GM19238 (cell line): Measurements from ENCODE around the gene ZNF429.
"Not testable (repeated sequence)": the region's sequence is repeated elsewhere in the genome, so short reads cannot be mapped to it uniquely, and the experiment has no call there.

ENCODE experiments used
- DNase-seq: peaks from one replicate; pipeline ENCODE4 v3.0.0; 2011; ENCODE audit warnings: low spot score; ENCODE audit not compliant: insufficient read length

ZNF429 gene

DNA sequence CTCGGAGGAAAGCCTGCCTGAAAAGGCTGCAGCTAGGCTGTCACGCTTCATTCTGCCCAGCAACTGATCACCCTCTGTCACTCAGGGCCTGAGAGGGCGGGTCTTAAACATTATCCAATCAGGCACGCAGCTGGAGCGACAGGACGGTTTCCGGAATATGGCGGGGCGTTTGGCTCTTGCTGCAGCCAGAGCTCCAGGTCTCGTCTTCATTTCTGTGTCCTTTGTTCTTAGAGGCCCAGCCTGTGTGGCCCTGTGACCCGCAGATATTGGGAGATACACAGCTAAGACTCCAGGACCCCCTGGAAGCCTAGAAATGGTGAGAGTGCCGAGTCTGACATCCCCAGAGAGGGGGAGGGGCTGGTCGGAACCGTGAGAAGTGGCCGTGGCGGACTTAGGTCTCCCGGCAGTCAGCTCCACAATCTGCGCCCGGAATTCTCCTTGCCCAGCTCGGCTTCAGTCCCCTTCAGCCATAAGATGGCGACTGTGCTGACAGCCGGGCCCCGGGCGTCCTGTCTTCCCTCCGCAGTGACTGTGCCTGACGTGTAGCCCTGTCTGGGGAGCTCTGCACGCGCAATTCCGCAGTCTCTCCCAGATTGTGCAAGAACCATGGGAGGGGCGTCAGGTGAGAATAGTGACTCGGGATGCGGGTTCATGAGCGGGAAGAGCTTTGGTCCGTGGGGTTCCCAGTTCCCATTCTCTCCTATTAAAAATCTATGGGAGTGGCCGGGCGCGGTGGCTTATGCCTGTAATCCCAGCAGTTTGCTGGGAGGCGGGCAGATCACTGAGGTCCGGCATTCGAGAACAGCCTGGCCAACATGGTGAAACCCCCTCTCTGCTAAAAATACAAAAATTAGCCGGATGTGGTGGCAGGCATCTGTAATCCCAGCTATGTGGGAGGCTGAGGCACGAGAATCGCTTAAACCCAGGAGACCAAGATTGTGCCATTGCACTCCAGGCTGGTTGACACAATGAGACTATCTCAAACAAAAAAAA is at the start of gene ZNF429:
TSS of gene ZNF429 (plus strand) at position 144 of the 993 bp plus-strand sequence. CDS start at position 314, 170 bp downstream.
- peak; percentile 85 for DNase-seq

DNA sequence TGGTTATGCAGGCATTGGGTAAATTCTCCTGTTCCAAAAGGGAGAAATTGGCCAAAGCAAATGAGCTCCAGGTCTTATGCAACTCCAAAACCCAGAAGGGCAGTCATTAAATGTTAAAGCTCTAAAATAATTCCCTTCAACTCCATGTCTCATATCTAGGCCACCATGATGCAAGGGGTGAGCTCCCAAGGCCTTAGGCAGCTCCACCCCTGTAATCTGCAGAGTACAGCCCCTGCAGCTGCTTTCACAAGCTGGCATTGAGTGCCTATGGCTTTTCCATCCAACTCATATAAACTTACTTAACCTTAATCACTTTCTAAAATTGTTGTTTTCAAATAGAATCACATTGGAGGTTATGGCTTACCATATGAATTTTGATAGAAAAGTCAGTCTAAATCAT is 44.7 kb upstream of the ZNF429 start:
- no peak for DNase-seq

DNA sequence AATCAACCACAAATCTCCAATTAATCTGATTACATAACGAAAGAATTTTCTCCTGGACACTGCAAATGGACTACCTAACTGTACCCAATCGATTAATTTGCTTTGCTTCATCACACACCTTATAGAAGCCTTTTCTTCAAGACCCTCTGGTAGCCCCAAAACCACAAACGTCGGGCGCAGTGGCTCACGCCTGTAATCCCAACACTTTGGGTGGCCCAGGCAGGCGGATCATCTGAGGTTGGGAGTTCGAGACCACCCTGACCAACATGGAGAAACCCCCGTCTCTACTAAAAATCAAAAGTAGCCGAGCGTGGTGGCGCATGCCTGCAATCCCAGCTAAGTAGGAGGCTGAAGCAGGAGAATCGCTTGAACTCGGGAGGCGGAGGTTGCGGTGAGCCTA is 42.9 kb upstream of the ZNF429 start:
- no peak for DNase-seq

DNA sequence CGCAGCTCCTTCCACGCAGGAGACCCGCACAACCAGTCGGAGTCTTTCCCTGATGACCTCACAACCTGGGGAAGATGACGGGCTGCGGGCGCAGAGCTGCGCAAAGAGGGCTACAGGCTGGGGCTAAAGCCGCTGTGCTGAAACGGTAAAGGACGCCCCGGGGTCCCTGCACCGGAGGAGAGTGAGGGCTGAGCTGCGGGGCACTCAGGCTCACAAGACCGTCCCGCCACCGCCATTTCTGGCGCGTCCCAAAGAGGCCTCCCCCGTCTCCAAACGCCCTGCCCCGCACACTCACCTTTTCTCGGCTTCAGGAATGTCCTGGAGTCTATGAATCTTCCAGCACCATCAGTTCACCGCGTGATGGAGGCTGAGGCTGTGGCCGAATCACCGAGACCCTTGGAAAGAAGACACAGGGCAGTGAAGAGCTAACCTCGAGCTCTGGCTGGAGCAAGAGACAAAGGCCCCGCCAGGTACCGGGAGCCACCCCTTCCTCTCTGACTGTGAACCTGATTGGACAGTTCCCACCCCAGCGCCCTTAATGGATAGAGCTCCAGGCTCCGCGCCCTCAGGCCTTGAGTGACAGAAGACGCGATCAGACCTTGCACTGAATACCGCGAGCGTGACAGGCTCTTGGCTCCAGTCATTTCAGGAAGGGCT is 41.8 kb upstream of the ZNF429 start:
- DNase-seq, result no peak

DNA sequence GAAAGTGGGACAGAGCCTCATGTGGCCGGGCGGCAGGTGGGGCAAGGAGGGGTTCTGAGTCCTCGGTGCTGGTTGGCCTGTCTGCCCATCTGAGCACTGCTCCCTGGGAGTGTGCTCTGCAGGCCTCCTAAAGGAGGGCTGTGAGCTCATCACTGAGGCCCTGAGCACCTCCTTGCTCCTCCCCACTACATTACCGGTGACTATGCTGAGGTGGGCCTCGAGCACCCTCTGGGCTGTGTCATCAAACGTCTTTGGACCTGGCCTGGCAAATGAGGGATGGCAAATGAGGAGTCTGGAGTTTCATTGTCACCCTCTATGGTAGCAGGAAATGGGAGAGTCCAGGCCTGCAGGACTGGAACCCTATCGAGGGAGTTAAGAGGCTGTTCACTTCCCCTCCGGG is 38.8 kb upstream of the ZNF429 start:
- DNase-seq, result no peak

DNA sequence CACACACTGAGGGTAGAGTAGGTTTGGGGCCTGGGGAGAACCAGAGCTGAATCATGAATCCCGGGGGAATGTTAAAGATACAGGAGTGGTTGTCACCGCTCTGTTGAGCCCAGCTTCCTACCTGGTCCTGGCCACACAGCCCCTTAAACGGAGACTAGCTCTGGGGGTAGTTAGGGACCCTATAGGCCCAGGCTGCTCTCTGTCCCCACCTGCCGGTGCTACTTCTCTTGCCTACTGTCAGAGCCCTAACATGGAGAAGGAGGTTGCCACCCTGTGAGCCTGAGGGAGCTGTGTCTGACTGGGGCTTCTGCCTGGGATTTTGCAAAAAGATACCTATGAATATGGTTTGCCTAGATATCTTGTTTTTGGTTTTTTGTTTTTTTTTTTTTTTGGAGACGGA is 36.6 kb upstream of the ZNF429 start:
- DNase-seq, result no peak

DNA sequence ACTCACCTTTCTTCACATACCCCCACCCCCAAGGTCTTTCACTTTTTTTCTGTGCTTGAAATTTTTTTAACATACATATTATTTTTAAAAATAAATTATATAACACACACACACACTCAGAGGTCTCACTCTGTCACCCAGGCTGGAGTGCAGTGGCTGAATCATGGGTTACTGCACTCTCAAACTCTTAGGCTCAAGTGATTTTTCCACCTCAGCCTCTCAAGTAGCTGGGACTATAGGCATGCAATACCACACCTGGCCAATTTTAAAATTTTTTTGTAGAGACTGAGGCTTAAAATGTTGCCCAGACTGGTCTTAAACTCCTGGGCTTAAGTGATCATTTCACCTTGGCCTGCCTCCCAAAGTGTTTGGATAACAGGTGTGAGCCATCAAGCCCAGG is 32.9 kb upstream of the ZNF429 start:
- no peak for DNase-seq

DNA sequence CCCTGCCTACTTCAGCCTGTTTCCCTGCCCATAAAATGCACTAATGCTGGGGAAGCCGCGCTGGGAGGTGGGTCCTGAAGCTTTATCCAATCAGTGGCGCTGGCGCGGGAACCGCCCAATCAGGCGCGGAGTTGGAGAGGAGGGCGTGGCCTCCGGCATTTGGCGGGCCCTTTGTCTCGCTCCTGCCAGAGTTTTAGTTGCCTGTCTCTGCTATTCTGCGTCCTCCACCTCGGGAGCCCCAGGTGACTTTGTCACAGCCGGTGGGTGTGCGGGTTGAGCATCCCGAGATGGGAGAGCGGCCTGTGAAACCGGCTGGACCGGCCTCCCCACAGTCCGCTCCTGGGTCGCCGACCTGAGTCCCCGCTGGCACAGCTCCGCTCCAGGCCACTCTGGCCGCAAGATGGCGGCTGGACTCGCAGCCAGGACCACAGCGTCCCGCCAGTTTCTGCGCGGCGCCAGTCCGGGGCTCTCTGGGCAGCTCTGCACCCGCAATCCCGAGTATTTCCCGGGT is 30.7 kb upstream of the ZNF429 start:
- DNase-seq, result peak; percentile 21

DNA sequence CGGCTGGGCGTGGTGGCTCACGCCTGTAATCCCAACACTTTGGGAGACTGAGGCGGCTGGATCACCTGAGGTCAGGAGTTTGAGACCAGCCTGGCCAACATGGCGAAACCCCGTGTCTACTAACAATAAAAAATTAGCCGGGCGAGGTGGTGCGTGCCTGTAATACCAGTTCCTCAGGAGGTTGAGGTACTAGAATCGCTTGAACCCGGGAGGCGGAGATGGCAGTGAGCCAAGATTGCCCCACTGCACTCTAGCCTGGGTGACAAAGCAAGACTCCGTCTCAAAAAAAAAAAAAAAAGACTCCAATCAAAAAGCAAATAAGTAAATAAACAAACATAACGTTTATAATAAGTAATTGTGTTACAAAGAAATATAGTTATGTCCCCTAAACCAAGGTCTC is 23.0 kb upstream of the ZNF429 start:
- DNase-seq, result not testable (repeated sequence)

DNA sequence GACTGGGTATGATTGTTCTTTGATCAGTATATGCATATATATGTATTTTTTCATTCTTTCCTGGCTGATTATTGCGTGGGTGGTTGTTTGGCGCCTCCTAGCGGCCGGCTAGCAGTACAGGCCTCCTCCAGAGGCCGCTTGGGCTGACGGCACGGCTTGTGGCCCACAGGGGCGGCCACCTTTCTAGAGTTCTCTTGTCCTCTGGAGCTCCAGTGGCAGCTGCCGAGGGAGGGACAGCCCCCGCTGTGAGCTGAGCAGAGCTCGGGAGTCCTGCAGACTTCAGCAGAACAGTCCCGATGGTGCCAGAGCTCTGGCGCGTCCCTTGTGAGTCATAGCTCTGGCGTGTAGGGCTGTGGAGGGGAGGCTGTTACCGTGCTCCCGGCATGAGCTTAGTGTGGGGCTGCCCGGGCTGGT is 22.5 kb upstream of the ZNF429 start:
- DNase-seq, result no peak

DNA sequence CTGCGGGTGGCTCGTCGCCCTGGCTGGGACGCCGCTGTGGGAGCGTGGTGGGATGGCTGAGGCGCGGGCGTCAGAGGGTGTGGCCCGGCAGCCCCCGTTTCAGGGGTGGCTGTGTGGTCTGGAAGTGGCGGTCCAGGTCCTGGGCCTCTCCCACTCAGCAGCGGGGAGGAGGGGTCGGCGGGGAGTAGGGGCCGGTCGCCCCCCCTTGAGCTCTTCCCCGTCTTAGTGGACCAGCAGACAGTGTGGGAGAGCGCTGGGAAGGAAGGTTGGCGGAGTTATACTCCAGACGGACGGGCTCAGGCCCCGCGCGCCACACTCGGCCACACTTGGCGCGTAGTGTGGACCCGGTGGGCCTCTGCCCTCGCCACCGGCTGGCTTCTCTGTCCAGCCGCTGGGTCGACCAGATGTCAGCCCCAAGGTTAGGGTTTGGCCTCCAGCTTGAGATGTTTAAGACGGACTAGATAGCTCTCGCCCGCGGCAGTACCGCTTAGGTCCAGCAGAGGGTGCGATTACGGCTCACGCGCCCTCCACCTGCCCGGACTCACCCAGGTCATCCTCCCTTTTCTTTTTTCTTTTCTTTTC is 21.7 kb upstream of the ZNF429 start:
- DNase-seq, result no peak

DNA sequence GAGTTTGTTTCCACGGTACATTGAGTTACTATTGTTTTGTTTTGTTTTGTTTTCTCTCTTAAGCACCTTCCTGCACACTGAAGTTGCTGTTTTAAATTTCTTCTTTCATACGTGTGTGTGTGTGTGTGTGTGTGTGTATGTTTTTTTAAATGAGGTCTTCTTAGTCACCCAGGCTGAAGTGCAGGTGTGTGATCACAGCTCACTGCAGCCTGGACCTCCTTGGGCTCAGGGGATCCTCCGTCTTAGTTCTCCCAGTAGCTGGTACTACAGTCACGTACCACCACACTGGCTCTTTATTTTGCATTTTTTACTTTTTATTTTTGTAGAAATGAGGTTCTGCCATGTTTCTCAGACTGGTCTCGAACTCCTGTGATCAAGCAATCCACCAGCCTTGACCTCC is 20.8 kb upstream of the ZNF429 start:
- no peak for DNase-seq

DNA sequence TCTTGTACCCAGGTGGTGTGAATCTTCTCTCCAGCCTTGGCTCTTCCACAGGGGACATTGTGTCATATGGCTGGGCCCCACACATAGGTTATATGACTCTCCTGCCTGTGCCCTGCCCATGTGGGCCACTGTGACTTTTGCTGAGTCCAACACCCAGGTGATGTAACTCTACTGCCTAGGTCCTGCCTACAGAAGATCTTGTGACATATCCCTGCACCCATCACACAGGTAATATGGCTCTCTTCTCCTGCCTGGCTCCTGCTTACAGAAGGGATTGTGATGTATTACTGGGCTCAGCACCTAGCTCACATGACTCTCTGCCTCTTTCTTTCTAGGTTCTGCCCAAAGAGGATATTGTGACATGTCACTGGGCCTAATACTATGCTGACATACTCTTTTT is 19.5 kb upstream of the ZNF429 start:
- DNase-seq, result no peak

DNA sequence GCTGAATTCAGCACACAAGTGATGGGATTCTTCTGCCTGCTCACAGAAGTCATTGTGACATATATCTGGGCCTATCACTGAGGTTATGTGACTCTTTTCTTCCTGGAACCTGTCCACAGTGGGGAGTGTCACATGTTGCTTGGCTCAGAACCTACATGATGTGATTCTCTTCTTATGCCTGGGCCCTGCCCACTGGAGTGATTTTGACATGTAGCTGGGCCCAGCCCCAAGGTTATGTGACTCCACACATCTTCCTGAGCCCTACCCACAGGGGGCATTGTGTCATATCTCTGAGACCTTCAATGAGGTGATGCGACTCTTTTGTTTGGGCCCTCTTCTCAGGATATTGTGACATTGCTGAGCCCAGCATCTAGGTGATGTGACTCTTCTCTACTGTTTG is 17.4 kb upstream of the ZNF429 start:
- DNase-seq, result no peak

DNA sequence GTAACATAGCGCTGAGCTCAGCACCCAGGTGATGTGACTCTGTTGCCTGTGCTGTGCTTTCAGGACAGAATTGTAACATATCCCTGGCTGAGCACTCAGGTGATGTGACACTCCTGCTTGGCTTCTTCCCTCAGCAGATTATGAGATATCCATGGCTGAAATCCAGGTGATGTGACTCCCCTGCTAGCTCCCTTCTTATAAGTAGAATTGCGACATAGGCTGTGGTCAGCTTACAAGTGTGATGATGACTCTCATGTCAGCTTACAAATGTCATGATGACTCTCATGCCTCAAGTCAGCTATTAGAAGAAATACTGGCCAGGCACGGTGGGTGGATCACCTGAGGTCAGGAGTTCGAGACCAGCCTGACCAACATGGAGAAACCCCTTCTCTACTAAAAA is 14.3 kb upstream of the ZNF429 start:
- no peak for DNase-seq

DNA sequence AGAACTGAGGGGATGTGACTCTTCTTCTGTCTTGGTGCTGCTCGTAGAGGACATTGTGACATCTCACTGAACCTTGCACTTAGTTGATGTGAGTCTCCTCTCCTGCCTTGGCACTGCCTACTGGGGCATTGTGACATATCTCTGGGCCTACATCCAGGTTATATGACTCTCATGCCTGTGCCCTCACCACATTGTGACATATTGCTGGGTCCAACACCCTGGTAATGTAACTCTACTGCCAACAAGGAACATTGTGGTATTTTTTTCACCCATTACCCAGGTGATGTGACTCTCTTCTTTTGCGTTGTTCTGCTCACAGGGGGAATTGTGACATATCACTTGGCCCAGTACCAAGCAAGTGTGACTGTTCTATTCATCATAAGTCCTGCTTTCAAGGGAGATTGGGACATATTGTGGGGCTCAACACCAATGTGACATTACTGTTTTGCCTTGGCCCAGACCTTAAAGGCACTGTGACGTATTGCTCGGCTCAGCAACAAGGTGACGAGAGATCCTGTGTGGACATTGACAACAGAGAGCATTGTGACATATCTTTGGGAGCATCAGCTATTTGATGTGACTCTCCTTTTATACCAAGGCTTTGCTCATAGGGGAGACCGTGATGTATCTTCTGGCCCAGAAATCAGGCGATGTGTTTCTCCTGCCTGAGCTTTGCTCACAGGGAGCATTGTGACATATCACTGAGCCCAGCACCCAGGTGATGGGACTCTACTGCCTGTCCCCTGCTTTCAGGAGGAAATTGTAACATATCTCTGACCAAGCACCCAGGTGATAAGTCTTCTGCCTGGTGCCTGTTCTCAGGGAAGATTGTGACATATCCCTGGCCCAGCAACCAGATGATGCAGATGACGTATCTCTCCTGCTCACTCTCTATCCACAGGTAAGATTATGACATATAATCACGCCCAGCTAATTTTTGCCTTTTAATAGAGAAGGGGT is 12.2 kb upstream of the ZNF429 start:
- DNase-seq, result no peak

DNA sequence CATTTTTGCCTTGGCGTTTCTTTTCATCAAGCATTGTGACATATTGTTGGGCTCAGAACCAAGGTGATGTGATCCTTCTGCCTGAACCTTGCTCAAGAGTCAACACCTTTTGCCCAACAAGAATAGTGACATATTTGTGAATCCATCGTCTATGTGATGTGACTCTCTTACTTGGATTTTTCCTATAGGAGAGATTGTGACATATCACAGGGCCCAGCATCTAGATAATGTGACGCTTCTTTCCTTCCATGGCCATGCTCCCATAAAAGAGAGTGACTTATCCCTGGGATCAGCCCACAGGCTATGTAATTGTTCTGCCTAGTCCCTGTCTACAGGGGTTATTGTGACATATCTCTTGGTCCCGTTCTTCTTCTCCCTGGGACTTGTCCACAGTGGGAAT is 8.5 kb upstream of the ZNF429 start:
- DNase-seq, result no peak

DNA sequence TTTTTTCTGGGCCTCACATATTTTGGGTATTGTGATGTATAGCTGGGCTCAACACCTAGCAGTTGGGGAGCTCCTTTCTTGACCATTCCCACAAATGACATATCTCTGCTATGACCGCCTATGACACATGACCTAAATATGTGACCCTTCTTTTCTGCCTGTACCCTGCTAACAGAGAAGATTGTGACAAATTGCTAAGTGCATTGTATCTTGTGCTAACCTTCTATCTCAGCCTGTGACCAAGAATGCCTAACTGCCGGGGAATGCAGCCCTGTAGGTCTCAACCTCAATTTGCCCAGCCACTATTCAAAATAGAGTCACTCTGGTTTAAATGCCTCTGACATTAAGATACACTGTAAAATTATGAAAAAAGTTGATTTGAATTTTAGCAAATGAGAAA is 6.8 kb upstream of the ZNF429 start:
- no peak for DNase-seq

DNA sequence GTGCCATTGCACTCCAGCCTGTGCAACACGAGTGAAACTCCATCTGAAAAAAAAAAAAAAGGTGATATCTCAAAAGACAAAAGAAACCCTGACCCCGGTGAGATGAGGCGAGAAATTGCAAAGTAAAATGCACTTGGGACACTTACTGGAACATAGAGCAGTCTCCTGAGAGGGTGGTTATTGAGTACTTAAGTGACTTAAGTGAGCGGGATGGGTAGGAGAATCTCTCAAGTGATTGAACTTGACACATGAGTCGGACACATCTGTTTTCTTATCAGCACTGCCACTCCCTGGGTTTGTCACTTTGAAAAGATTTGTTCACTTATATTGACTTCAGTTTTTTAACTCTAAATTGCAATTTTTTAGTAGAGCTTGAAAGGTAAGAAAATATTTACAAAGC is 2.8 kb downstream of the ZNF429 start:
- no peak for DNase-seq

DNA sequence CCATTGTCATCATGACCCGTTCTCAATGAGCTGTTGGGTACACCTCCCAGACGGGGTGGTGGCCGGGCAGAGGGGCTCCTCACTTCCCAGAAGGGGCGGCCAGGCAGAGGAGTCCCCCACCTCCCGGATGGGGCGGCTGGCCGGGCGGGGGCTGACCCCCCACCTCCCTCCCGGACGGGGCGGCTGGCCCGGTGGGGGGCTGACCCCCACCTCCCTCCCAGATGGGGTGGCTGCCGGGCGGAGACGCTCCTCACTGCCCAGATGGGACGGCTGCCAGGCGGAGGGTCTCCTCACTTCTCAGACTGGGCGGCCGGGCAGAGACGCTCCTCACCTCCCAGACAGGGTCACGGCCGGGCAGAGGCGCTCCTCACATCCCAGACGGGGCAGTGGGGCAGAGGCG is 5.7 kb downstream of the ZNF429 start:
- DNase-seq, result not testable (repeated sequence)

DNA sequence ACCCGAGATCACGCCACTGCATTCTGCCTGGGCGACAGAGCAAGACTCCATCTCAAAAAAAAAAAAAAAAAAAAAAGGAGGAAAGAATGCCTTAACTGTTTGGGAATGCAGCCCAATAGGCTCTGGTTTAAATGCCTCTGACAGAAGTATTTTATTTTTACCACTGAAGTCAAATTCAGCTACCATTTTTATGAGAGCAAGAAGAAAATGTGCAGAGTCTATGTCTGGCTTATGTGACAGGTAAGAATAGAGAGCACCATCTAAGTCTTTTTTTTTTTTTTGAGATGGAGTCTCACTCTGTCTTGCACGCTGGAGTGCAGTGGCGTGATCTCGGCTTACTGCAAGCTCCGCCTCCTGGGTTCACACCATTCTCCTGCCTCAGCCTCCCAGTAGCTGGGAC is 7.2 kb downstream of the ZNF429 start:
- not testable (repeated sequence) for DNase-seq
